SK-N-SH (cell line): ENCODE measurements around the gene MYO1D. TPM values are rescaled to one million over a fixed set of nuclear protein-coding genes. Genes with fewer than 3 reads are reported as not detected.

Source experiments
- CTCF ChIA-PET: fragments of 300-600, 350-600 bp; formaldehyde crosslinking; extraction: SDS; loops from one replicate; lab custom pipeline; 2021; lab: Yijun Ruan, JAX
- POLR2A ChIA-PET: fragments of 350-600 bp; sonication (Branson Sonifier 250); formaldehyde crosslinking; extraction: SDS; loops from one replicate; lab custom pipeline; 2020; ENCODE audit warnings: antibody characterized with exemption, inconsistent platforms; lab: Yijun Ruan, JAX
- DNase-seq: peaks from one replicate; pipeline ENCODE4 v3.0.0; 2012
- H2AFZ ChIP-seq: fragments of 200-600 bp; sonication (generic); 2 replicates; pipeline ENCODE4 v1.8.1; 2016; ENCODE audit warnings: antibody characterized with exemption, mild to moderate bottlenecking, low read depth
- H3F3A ChIP-seq: fragments of 200-600 bp; sonication (generic); replicated peaks from 2 replicates; pipeline ENCODE3; 2016; ENCODE audit warnings: antibody characterized with exemption, mild to moderate bottlenecking; ENCODE audit not compliant: insufficient read depth
- H3K27ac ChIP-seq, 2 experiments: fragments of 200-500 bp in 1 of 2; fragments of 200-600 bp in 1 of 2; sonication (Bioruptor generic) in 1 of 2; sonication (generic), shearing (Covaris generic) in 1 of 2; 2 replicates each; pipeline versions ENCODE4 v1.5.1 to v1.6.1; 2014 to 2016; ENCODE audit warnings: low read depth in 2 of 2, inconsistent platforms in 1 of 2, low read length in 1 of 2, mild to moderate bottlenecking in 1 of 2, mixed read lengths in 1 of 2
- H3K27me3 ChIP-seq: fragments of 200-600 bp; sonication (generic), shearing (Covaris generic); 2 replicates; pipeline ENCODE4 v1.6.1; 2016; ENCODE audit warnings: mixed run types; ENCODE audit not compliant: insufficient read depth
- H3K36me3 ChIP-seq, 2 experiments: fragments of 200-500 bp in 1 of 2; fragments of 200-600 bp in 1 of 2; sonication (Bioruptor generic) in 1 of 2; sonication (generic) in 1 of 2; replicated peaks in 1 of 2; 2 replicates each; pipeline versions ENCODE3 to v1.5.1; 2014 to 2016; ENCODE audit warnings: low read length in 1 of 2, mild to moderate bottlenecking in 1 of 2; ENCODE audit not compliant: insufficient read depth in 2 of 2, control insufficient read depth in 1 of 2
- H3K4me1 ChIP-seq, 2 experiments: fragments of 200-500 bp in 1 of 2; fragments of 200-600 bp in 1 of 2; sonication (Bioruptor generic) in 1 of 2; sonication (generic), shearing (Covaris generic) in 1 of 2; 2 replicates each; pipeline versions ENCODE4 v1.5.1 to v1.6.1; 2014 to 2016; ENCODE audit warnings: low read depth in 1 of 2, low read length in 1 of 2, mixed run types in 1 of 2; ENCODE audit not compliant: insufficient read depth in 2 of 2, control insufficient read depth in 1 of 2
- H3K4me2 ChIP-seq: fragments of 200-600 bp; sonication (generic), shearing (Covaris generic); 2 replicates; pipeline ENCODE4 v1.6.1; 2017; ENCODE audit warnings: mixed run types
- H3K4me3 ChIP-seq, 2 experiments: fragments of 200-500 bp in 1 of 2; fragments of 200-600 bp in 1 of 2; sonication (Bioruptor generic) in 1 of 2; sonication (generic), shearing (Covaris generic) in 1 of 2; 2 replicates each; pipeline versions ENCODE4 v1.5.1 to v1.8.1; 2014 to 2016; ENCODE audit warnings: low read depth in 2 of 2, inconsistent platforms in 1 of 2, low read length in 1 of 2, mild to moderate bottlenecking in 1 of 2, mixed read lengths in 1 of 2, moderate library complexity in 1 of 2
- H3K79me2 ChIP-seq: fragments of 200-600 bp; sonication (generic); 2 replicates; pipeline ENCODE4 v1.8.1; 2017; ENCODE audit warnings: mild to moderate bottlenecking; ENCODE audit not compliant: insufficient read depth
- H3K9ac ChIP-seq: fragments of 200-600 bp; sonication (generic); 2 replicates; pipeline ENCODE4 v1.6.1; 2017; ENCODE audit warnings: mixed run types
- H3K9me2 ChIP-seq: fragments of 200-600 bp; sonication (generic); 2 replicates; pipeline ENCODE4 v1.6.1; 2017; ENCODE audit warnings: mixed run types
- H3K9me3 ChIP-seq: fragments of 200-600 bp; sonication (generic); 2 replicates; pipeline ENCODE4 v1.6.1; 2017; ENCODE audit warnings: mixed run types, mild to moderate bottlenecking, moderate library complexity
- H4K20me1 ChIP-seq: fragments of 200-600 bp; sonication (generic); 2 replicates; pipeline ENCODE4 v1.6.1; 2017; ENCODE audit warnings: mild to moderate bottlenecking, mixed run types; ENCODE audit not compliant: insufficient read depth
- FOSL2 ChIP-seq: IDR thresholded peaks from 2 replicates; pipeline ENCODE4 v1.4.0; 2012; ENCODE audit warnings: low read depth, mild to moderate bottlenecking, moderate library complexity, borderline replicate concordance
- FOXM1 ChIP-seq: IDR thresholded peaks from 2 replicates; pipeline ENCODE4 v1.4.0; 2012; ENCODE audit warnings: low read depth, mild to moderate bottlenecking
- GABPA ChIP-seq: IDR thresholded peaks from 2 replicates; pipeline ENCODE4 v1.4.0; 2012; ENCODE audit warnings: low read depth, mild to moderate bottlenecking
- GATA2 ChIP-seq: sonication (generic); formaldehyde crosslinking; IDR thresholded peaks from 2 replicates; pipeline ENCODE4 v1.5.0; 2020; ENCODE audit warnings: mild to moderate bottlenecking, missing genetic modification reagents
- MEF2A ChIP-seq: IDR thresholded peaks from 2 replicates; pipeline ENCODE4 v1.4.0; 2012; ENCODE audit warnings: low read depth, borderline replicate concordance
- NFIC ChIP-seq: IDR thresholded peaks from 2 replicates; pipeline ENCODE4 v1.4.0; 2012; ENCODE audit warnings: borderline replicate concordance
- RAD21 ChIP-seq: IDR thresholded peaks from 2 replicates; pipeline ENCODE4 v1.6.1; 2012; ENCODE audit warnings: mild to moderate bottlenecking, low read length
- RCOR1 ChIP-seq: fragments of 150-350 bp; IDR thresholded peaks from 2 replicates; pipeline ENCODE4 v1.6.1; 2017; ENCODE audit warnings: antibody characterized with exemption, low read length
- RFX5 ChIP-seq: IDR thresholded peaks from 2 replicates; pipeline ENCODE4 v1.6.1; 2012; ENCODE audit warnings: mild to moderate bottlenecking, improper control_type of control experiment, low read length
- RXRA ChIP-seq: IDR thresholded peaks from 2 replicates; pipeline ENCODE4 v1.4.0; 2012; ENCODE audit warnings: low read depth, mild to moderate bottlenecking, borderline replicate concordance
- SMC3 ChIP-seq: IDR thresholded peaks from 2 replicates; pipeline ENCODE4 v1.6.1; 2012; ENCODE audit warnings: low read depth, low read length, improper control_type of control experiment
- TAF1 ChIP-seq: IDR thresholded peaks from 2 replicates; pipeline ENCODE4 v1.6.1; 2012; ENCODE audit warnings: low read depth, mild to moderate bottlenecking, low read length, moderate library complexity, borderline replicate concordance
- TEAD4 ChIP-seq: IDR thresholded peaks from 2 replicates; pipeline ENCODE4 v1.4.0; 2012; ENCODE audit warnings: mild to moderate bottlenecking, borderline replicate concordance; ENCODE audit not compliant: insufficient read depth
- WGBS: methylation state at CpG from one replicate; pipeline ENCODE4 v1.1.6; 2017; ENCODE audit warnings: low lambda C conversion rate; 5-methylcytosine and 5-hydroxymethylcytosine counted together
- polyA plus RNA-seq, 3 experiments: library from polyadenylated mRNA; depleted of rRNA; stranded (reverse); fragments of >200 nt; gene quantifications; 2 replicates each; pipeline ENCODE4 v1.2.3, GENCODE V29; 2012
- TF ChIP-seq, protein P1 (sequence below): IDR thresholded peaks from 2 replicates; pipeline ENCODE4; 2012
- TF ChIP-seq, protein P2 (sequence below): IDR thresholded peaks from 2 replicates; pipeline ENCODE4 v1.4.0; 2012; ENCODE audit warnings: low read depth, borderline replicate concordance
- TF ChIP-seq, protein P3 (sequence below): fragments of 150-350 bp; IDR thresholded peaks from 2 replicates; pipeline ENCODE4 v1.6.1; 2016; ENCODE audit warnings: mild to moderate bottlenecking, low read depth, low read length
- TF ChIP-seq, protein P4 (sequence below): fragments of 150-350 bp; IDR thresholded peaks from 2 replicates; pipeline ENCODE4 v1.6.1; 2017; ENCODE audit warnings: antibody characterized with exemption, low read length, low read depth, borderline replicate concordance
- TF ChIP-seq, protein P5 (sequence below): IDR thresholded peaks from 2 replicates; pipeline ENCODE4 v1.6.1; 2012; ENCODE audit warnings: mild to moderate bottlenecking, low read depth, low read length, moderate library complexity

MYO1D gene
- polyA plus RNA-seq, 1 of the 3 experiments (the other 2 are of a cell fraction), result 20.4 TPM

DNA sequence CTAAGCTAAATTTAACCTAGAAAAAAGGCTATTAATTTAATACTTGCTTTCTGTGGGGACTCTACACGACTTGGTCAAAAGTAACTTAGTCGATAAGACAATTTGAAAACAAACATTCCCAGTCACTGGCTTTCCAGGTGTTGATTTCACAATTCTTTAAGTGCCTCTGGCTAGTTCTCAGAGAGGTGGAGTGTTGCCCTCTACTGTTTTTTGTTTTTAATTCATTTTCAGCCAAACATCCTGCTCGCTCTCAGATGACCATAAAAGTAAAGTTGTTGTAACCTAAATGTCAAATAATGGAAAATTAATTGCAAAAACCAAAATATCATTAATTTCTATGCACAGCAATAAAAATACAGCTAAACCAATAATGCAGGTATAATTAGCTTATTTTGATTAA is 107.1 kb downstream of the MYO1D start:
- Histone ChIP-seq H3K79me2 (no peaks in the 10 kb centered on the region), H3K9me2 (no peaks in the 10 kb centered on the region), H3K27ac (no peak overlapping the region), H3K4me1 (no peaks in the 10 kb centered on the region; a peak in 1 of 4 replicates), H4K20me1 (no peaks in the 10 kb centered on the region), H3K9me3 (no peaks in the 10 kb centered on the region), H2AFZ (no peak overlapping the region), H3F3A (no peaks in the 10 kb centered on the region), H3K4me3 (no peak overlapping the region), H3K4me2 (no peak overlapping the region), H3K36me3 (peaks cover 18 to 29% of the 10 kb centered on the region in 2 experiments), H3K27me3 (no peaks in the 10 kb centered on the region), H3K9ac (no peak overlapping the region)
- TF ChIP-seq RAD21 (peak; percentile 22; the same call in 1 of the 2 replicates), GATA2 (no peak), SMC3 (no peak), FOXM1 (no peak)
- DNase-seq, result no peak
- ChIA-PET POLR2A (no interaction called here), CTCF (interaction anchor here (0.6 to 5.8 kb wide), 9 partner anchors 13 to 307 kb away, joined by 3 to 43 read pairs (median 8); partner anchors contain the start of gene MYO1D)
- 49% methylated on average over 3 of the region's 3 CpGs for WGBS

DNA sequence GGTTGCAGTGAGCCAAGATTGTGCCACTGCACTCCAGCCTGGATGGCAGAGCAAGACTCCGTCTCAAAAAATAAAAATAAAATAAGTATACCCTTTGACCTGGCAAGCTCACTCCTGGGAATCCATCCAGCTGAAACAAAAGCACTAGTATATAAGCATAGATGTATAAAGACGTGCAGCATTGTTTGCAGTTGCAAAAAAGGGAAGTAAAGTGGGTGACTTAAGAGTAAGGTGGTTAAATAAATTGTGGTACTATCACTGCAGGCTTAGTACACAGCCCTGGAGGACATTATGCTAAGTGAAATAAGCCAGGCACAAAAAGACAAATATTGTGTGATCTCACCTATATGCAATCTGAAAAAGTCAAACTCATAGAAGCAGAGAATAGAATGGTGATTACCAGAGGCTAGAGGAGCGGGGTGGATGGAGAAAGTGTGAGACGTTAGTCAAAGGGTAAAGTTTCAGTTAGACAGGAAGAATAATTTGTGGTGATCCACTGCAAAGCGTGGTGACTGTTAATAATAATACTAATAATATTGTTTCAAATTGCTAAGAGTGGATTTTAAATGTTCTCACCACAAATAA is 113.0 kb downstream of the MYO1D start:
- Histone ChIP-seq H3K79me2 (no peaks in the 10 kb centered on the region), H3K4me3 (no peak overlapping the region), H3K9me3 (no peaks in the 10 kb centered on the region), H3K9me2 (no peaks in the 10 kb centered on the region), H3K9ac (no peak overlapping the region), H4K20me1 (no peaks in the 10 kb centered on the region), H3K4me1 (no peaks in the 10 kb centered on the region; a peak in 1 of 4 replicates), H3F3A (no peaks in the 10 kb centered on the region), H3K36me3 (peaks cover 16 to 17% of the 10 kb centered on the region in 2 experiments), H3K27ac (no peak overlapping the region), H3K27me3 (no peaks in the 10 kb centered on the region), H3K4me2 (no peak overlapping the region), H2AFZ (no peak overlapping the region)
- ChIA-PET POLR2A (no interaction called here), CTCF (interaction anchor here (1.4 kb wide), 1 partner anchor 19 kb away, joined by 3 read pairs; no protein-coding TSS in a partner anchor)
- WGBS, result 81% methylated on average over 5 of the region's 5 CpGs
- no peak for DNase-seq
- TF ChIP-seq FOXM1 (no peak), TEAD4 (no peak), RXRA (no peak), NFIC (no peak), MEF2A (no peak), RCOR1 (no peak), SMC3 (no peak), FOSL2 (no peak), GABPA (no peak), RFX5 (no peak), GATA2 (no peak), TAF1 (no peak)
- TF ChIP-seq, protein P1, sequence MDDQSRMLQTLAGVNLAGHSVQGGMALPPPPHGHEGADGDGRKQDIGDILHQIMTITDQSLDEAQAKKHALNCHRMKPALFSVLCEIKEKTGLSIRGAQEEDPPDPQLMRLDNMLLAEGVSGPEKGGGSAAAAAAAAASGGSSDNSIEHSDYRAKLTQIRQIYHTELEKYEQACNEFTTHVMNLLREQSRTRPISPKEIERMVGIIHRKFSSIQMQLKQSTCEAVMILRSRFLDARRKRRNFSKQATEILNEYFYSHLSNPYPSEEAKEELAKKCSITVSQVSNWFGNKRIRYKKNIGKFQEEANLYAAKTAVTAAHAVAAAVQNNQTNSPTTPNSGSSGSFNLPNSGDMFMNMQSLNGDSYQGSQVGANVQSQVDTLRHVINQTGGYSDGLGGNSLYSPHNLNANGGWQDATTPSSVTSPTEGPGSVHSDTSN, result no peak
- TF ChIP-seq, protein P2, sequence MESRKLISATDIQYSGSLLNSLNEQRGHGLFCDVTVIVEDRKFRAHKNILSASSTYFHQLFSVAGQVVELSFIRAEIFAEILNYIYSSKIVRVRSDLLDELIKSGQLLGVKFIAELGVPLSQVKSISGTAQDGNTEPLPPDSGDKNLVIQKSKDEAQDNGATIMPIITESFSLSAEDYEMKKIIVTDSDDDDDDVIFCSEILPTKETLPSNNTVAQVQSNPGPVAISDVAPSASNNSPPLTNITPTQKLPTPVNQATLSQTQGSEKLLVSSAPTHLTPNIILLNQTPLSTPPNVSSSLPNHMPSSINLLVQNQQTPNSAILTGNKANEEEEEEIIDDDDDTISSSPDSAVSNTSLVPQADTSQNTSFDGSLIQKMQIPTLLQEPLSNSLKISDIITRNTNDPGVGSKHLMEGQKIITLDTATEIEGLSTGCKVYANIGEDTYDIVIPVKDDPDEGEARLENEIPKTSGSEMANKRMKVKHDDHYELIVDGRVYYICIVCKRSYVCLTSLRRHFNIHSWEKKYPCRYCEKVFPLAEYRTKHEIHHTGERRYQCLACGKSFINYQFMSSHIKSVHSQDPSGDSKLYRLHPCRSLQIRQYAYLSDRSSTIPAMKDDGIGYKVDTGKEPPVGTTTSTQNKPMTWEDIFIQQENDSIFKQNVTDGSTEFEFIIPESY, result no peak
- TF ChIP-seq, protein P3, sequence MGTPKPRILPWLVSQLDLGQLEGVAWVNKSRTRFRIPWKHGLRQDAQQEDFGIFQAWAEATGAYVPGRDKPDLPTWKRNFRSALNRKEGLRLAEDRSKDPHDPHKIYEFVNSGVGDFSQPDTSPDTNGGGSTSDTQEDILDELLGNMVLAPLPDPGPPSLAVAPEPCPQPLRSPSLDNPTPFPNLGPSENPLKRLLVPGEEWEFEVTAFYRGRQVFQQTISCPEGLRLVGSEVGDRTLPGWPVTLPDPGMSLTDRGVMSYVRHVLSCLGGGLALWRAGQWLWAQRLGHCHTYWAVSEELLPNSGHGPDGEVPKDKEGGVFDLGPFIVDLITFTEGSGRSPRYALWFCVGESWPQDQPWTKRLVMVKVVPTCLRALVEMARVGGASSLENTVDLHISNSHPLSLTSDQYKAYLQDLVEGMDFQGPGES, result no peak
- TF ChIP-seq, protein P4, sequence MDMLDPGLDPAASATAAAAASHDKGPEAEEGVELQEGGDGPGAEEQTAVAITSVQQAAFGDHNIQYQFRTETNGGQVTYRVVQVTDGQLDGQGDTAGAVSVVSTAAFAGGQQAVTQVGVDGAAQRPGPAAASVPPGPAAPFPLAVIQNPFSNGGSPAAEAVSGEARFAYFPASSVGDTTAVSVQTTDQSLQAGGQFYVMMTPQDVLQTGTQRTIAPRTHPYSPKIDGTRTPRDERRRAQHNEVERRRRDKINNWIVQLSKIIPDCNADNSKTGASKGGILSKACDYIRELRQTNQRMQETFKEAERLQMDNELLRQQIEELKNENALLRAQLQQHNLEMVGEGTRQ, result no peak
- TF ChIP-seq, protein P5, sequence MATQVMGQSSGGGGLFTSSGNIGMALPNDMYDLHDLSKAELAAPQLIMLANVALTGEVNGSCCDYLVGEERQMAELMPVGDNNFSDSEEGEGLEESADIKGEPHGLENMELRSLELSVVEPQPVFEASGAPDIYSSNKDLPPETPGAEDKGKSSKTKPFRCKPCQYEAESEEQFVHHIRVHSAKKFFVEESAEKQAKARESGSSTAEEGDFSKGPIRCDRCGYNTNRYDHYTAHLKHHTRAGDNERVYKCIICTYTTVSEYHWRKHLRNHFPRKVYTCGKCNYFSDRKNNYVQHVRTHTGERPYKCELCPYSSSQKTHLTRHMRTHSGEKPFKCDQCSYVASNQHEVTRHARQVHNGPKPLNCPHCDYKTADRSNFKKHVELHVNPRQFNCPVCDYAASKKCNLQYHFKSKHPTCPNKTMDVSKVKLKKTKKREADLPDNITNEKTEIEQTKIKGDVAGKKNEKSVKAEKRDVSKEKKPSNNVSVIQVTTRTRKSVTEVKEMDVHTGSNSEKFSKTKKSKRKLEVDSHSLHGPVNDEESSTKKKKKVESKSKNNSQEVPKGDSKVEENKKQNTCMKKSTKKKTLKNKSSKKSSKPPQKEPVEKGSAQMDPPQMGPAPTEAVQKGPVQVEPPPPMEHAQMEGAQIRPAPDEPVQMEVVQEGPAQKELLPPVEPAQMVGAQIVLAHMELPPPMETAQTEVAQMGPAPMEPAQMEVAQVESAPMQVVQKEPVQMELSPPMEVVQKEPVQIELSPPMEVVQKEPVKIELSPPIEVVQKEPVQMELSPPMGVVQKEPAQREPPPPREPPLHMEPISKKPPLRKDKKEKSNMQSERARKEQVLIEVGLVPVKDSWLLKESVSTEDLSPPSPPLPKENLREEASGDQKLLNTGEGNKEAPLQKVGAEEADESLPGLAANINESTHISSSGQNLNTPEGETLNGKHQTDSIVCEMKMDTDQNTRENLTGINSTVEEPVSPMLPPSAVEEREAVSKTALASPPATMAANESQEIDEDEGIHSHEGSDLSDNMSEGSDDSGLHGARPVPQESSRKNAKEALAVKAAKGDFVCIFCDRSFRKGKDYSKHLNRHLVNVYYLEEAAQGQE, result no peak
